Stomach (tissue), 4 donors: ENCODE results near the gene NR1I3.

Source experiments
- EP300 ChIP-seq: sonication (generic); formaldehyde crosslinking; IDR thresholded peaks from one replicate; pipeline ENCODE4 v1.6.1; 2017; ENCODE audit warnings: antibody characterized with exemption
- POLR2A ChIP-seq, 4 donors: fragments of 450-650 bp; IDR thresholded peaks; one replicate each; pipeline ENCODE4 v1.6.1; 2016; ENCODE audit warnings: antibody characterized with exemption in 4 of 4, control low read depth in 2 of 4, mild to moderate bottlenecking in 1 of 4, moderate library complexity in 1 of 4
- POLR2AphosphoS5 ChIP-seq, 3 donors: sonication (generic); formaldehyde crosslinking; IDR thresholded peaks; one replicate each; pipeline ENCODE4 v1.6.1; 2016; ENCODE audit warnings: antibody characterized with exemption in 3 of 3
- TF ChIP-seq, protein P1 (sequence below), 7 experiments: fragments of 450-650 bp in 4 of 7; fragments of 200-600 bp in 3 of 7; sonication (generic) in 3 of 7; IDR thresholded peaks; one replicate each; pipeline ENCODE4 v1.5.1; 2016 to 2019; ENCODE audit warnings: antibody characterized with exemption in 7 of 7, control low read depth in 2 of 7, mild to moderate bottlenecking in 1 of 7

DNA sequence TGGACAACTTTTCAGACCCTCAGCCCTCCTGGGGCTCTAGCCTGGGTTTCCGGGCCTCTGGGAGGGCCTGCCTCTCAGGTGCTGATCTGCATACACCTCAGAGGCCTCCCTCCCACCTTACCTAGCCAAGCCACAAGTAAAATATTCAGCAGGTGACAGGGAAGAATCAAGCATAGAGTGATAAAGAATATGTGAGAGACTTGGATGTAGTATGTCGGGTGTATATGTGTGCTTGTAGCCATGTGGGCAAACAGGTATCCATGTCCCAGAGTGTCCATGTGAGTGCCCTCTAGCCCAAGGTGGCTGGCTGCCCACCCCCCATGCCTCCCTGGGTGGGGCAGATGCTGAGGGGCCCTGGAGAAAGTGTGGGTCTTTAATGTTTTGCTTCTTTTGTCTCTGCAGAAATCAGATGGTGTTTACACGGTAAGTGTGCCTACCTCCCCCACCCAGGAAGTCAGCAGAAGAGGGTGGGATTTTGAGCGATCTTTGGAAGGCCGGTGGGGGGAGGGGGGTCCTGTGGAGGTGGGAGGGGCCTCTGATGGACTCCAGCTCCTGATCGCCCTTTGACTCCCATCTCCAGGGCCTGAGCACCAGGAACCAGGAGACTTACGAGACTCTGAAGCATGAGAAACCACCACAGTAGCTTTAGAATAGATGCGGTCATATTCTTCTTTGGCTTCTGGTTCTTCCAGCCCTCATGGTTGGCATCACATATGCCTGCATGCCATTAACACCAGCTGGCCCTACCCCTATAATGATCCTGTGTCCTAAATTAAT, 19.5 kb downstream of the NR1I3 start:
- TF ChIP-seq, protein P1, sequence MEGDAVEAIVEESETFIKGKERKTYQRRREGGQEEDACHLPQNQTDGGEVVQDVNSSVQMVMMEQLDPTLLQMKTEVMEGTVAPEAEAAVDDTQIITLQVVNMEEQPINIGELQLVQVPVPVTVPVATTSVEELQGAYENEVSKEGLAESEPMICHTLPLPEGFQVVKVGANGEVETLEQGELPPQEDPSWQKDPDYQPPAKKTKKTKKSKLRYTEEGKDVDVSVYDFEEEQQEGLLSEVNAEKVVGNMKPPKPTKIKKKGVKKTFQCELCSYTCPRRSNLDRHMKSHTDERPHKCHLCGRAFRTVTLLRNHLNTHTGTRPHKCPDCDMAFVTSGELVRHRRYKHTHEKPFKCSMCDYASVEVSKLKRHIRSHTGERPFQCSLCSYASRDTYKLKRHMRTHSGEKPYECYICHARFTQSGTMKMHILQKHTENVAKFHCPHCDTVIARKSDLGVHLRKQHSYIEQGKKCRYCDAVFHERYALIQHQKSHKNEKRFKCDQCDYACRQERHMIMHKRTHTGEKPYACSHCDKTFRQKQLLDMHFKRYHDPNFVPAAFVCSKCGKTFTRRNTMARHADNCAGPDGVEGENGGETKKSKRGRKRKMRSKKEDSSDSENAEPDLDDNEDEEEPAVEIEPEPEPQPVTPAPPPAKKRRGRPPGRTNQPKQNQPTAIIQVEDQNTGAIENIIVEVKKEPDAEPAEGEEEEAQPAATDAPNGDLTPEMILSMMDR (IDR thresholded peaks at IDR 0.05) = no peak
- TF ChIP-seq POLR2AphosphoS5 (IDR thresholded peaks at IDR 0.05) (no peak), POLR2A (IDR thresholded peaks at IDR 0.05) (no peak), EP300 (no peak)
